Placental pericyte (primary cell): ENCODE results near the gene SIM1. TPM values are rescaled to one million over a fixed set of nuclear protein-coding genes. Genes with fewer than 3 reads are reported as not detected.

ENCODE experiments used
- total RNA-seq: library from RNA; depleted of rRNA; stranded (reverse); fragments of >200 nt; gene quantifications from 2 replicates; pipeline ENCODE4 v1.2.3, GENCODE V29; 2012

Gene SIM1, protein sequence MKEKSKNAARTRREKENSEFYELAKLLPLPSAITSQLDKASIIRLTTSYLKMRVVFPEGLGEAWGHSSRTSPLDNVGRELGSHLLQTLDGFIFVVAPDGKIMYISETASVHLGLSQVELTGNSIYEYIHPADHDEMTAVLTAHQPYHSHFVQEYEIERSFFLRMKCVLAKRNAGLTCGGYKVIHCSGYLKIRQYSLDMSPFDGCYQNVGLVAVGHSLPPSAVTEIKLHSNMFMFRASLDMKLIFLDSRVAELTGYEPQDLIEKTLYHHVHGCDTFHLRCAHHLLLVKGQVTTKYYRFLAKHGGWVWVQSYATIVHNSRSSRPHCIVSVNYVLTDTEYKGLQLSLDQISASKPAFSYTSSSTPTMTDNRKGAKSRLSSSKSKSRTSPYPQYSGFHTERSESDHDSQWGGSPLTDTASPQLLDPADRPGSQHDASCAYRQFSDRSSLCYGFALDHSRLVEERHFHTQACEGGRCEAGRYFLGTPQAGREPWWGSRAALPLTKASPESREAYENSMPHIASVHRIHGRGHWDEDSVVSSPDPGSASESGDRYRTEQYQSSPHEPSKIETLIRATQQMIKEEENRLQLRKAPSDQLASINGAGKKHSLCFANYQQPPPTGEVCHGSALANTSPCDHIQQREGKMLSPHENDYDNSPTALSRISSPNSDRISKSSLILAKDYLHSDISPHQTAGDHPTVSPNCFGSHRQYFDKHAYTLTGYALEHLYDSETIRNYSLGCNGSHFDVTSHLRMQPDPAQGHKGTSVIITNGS
- not detected in 2 replicates for total RNA-seq

DNA sequence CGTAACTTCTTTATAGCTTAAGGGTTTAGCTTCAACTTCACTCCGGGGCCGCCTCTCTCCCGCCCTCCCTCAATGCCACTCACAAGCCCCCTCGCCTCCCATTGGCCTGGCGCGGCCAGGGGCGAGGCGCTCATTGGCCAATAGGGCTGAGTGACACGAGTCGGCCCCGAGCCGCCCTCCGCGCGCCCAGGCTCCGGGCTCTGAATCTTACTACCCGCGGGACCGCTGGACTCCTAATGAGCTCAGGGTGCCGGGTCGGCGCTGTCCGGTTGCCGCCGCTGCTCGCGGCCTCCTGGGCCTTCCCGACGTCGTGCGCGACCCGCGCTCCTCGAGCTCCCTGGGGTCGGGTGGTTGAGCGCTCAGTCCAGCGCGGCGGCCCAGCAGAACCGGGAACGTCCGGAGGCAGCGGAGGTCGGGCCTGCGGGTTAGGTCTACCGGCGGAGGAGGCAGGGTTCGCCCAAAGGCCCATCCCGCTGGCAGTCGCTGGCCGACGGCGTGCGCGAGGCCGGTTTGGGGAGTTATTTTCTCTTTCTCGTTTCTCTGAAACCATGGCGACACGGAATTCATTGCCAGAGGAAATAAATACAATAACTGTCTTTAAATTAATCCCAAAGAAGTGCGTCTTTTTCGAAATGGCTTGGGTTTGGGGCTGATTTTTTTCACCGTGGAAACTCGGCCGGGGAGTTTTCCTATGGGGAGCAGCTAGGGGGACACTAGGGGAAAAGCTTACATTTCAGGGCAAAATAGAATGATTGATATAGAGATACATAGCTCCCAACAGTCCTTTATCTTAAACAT lies at the start of gene SIM1:
TSS of gene SIM1 (minus strand) at position 19 of the 798 bp plus-strand sequence. CDS start 1,453 bp downstream, outside the sequence.

